ENCODE results near the gene ITSN2. TPM values are rescaled to one million over a fixed set of nuclear protein-coding genes. Genes with fewer than 3 reads are reported as not detected.

ITSN2 gene
- total and polyA plus RNA-seq, 2 donors (not counting 1 experiment from before 2014, with no cell fraction given), result 23.1 to 43.4 TPM

- Histone ChIP-seq H3K27me3 (ENCODE audit: control insufficient read depth, insufficient read depth, low read length) (no peaks in the 10 kb centered on the region), H3K4me3 (replicated peaks in 1 of 4; ENCODE audit: control extremely low read depth in 1 of 4, insufficient read depth in 1 of 4, low read depth in 3 of 4, low read length in 4 of 4) (no peak overlapping the region), H2AFZ (ENCODE audit: low read length) (no peak overlapping the region), H3K36me3 (ENCODE audit: control insufficient read depth, insufficient read depth, low read length) (no peaks in the 10 kb centered on the region), H3K9me3 (ENCODE audit: control insufficient read depth, insufficient read depth, low read depth, low read length) (no peaks in the 10 kb centered on the region), H3K4me1 (ENCODE audit: control insufficient read depth, extremely low read depth, insufficient read depth, low read length) (no peaks in the 10 kb centered on the region), H3K4me2 (ENCODE audit: extremely low read depth, insufficient read depth, low read length) (no peak overlapping the region), H3K27ac (ENCODE audit: insufficient read depth, low read length) (no peak overlapping the region), H4K20me1 (ENCODE audit: control insufficient read depth, extremely low read depth, insufficient read depth, low read length) (no peaks in the 10 kb centered on the region), H3K9ac (ENCODE audit: insufficient read depth, low read length) (no peak overlapping the region), H3K79me2 (ENCODE audit: control insufficient read depth, insufficient read depth, low read length) (no peaks in the 10 kb centered on the region)
- DNase-seq (ENCODE audit: low read depth in 2 of 2), result no peak
- TF ChIP-seq CTCF (conservative IDR thresholded peaks at IDR 0.05 in 1 of 2, IDR thresholded peaks at IDR 0.05 in 1 of 2; ENCODE audit: low read depth in 1 of 2, low read length in 2 of 2) (no peak), EZH2 (IDR thresholded peaks at IDR 0.05; ENCODE audit: low read length, missing control alignments) (no peak)
These were observed 206.9 kb downstream of the ITSN2 start for GRCh38 chr2:24153478-24153877.

Other genes starting within 250 kb of the ITSN2 start
- 0.66 and 1.5 TPM in 2 replicates for gene PFN4, start 237.2 kb downstream of the ITSN2 start, total RNA-seq
- gene PFN4, start 237.2 kb downstream of the ITSN2 start, polyA plus RNA-seq, result 0.26 and 0.40 TPM in 2 replicates
- 11.9 and 12.6 TPM in 2 replicates for gene FAM228B, start 237.1 kb downstream of the ITSN2 start, total RNA-seq
- 3.3 and 13.1 TPM in 2 replicates for gene FAM228B, start 237.1 kb downstream of the ITSN2 start, polyA plus RNA-seq
- gene FAM228A, start 185.5 kb downstream of the ITSN2 start, total RNA-seq, result 0.51 and 0.99 TPM in 2 replicates
- gene FAM228A, start 185.5 kb downstream of the ITSN2 start, polyA plus RNA-seq, result 0.08 and 4.3 TPM in 2 replicates
- 14.6 and 15.5 TPM in 2 replicates for gene NCOA1, start 130.7 kb upstream of the ITSN2 start, total RNA-seq
- gene NCOA1, start 130.7 kb upstream of the ITSN2 start, polyA plus RNA-seq, result 19.1 and 19.8 TPM in 2 replicates